Stimulated activated CD8-positive, alpha-beta memory T cell treated with anti-CD3 and anti-CD28 coated beads, Interleukin-4, amount 100 ng/mL, for 24 hours (primary cell): ENCODE measurements around the gene P2RY6.

Experiments
- DNase-seq: peaks from one replicate; pipeline ENCODE4 v3.0.0-alpha.2; 2020; ENCODE audit warnings: low read depth

Gene P2RY6

DNA sequence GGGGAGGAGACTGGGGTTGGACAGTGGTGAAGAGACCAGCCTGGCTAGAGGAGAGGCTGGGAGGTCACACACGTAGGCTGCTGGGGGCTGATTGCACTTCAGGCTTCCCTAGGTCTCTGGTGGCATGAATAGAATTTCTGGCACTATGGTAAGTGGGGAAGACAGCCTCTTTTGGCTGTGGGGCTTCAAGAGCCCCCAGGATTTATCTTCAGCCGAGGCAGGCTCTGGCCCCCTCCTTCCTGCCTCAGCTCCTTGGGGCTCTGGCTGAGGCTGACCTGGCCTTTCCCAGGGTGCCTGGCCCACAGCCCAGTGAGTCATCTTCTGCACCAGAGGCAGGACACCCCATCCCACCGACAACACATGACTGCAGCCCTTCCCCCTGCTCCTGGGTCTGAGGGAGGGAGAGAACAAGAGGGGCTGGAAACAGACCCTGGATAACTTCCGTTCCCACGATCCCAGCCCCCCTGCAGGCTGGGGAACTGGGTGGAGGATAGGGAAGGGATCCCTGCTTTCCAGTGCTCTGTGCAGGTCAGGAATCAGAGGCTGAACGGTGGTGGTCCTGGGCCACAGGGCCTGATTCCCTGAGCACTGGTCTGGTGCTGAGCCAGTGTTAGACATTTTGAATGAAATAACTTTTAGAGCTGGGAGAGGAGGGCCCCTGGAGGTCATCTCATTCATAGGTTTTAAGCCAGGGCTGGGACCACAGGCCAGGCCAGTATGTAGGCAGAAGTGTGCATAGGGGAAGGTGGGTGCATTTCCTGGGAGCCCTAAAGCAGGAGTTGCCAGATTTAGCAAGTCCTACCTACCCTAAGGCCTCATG lies 62.5 kb downstream of the P2RY6 start:
- DNase-seq, result no peak

DNA sequence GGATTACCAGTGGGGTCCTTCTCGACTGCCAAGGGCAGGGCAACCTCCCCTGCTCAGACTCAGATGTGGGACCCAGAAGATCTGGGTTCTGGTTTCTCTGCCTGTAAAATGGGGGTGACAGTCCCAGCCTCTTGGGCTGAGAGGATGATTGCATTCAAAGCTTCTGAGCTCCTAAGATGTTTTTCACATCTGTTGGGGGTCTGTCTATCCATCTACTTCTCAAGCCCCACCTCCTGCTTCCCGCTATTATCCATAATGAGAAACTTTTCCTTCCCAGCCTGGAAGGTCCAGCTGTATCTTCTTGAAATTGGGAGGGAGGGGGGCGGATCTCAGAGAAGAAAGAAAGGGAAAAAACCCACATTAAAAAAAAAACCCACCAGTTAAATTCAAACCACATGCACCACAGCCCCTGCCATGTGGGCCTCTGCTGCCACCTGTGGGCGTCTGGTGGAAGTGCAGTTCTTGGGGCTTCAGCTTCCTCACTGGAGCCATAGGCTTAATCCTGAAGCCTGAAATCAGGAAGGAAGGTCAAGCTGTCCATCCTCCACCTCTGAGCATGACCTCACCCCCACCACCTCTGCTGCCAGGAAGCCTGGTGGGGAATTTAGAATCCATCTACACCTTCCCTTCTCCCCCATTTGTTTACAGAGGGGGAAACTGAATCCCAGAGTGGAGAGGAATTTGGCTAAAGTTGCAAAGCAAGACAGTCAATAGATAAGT lies 63.2 kb downstream of the P2RY6 start:
- DNase-seq, result peak; percentile 69

GRCh38 chr11:73337846-73338245 lies 65.7 kb downstream of the P2RY6 start:
- no peak for DNase-seq

DNA sequence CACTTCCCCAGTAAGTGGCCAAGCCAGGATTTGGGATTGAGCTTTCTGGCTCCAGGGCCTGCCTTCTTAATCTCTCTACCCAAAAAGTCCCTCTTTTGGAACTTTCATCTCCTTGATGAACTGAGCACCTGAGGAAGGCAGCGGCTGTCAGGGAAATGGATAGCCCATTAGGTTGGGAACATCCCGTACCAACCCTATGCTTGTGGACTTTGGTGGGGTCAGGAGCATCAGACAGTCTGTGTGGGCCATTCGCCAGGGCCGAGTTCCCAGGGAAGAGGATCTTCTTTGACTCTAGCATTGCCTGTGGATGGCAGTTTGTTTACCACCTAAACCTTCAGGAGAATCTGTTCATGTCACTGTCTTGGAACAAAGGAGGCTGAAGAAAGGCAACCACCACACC lies 66.1 kb downstream of the P2RY6 start:
- no peak for DNase-seq

- DNase-seq, result no peak
These were observed 68.0 kb downstream of the P2RY6 start for GRCh38 chr11:73340164-73340563.

GRCh38 chr11:73342633-73343032 lies 70.5 kb downstream of the P2RY6 start:
- no peak for DNase-seq

GRCh38 chr11:73343076-73343873 lies 71.1 kb downstream of the P2RY6 start:
- no peak for DNase-seq

DNA sequence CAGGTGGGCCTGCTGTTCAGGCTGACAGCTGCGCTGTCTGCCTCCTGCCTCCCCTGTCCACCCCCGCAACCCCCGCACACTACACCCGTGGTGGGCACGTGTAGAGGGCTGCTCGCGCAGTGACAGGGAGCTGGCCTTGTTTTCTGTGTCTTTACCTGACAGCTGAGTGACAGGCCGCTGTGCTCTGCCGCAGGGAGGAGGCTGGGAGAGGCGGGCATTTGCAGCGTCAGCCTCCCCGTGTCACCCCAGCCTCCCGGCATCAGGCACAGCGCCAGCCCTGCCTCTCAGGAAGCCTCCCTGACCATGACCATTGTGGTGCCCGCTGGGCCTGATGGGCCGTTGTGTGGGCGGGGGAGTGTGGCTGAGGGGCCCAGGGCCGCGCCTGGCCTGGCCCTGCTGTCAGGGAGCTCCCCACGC lies 72.1 kb downstream of the P2RY6 start:
- no peak for DNase-seq

GRCh38 chr11:73345481-73346160 lies 73.5 kb downstream of the P2RY6 start:
- no peak for DNase-seq

DNA sequence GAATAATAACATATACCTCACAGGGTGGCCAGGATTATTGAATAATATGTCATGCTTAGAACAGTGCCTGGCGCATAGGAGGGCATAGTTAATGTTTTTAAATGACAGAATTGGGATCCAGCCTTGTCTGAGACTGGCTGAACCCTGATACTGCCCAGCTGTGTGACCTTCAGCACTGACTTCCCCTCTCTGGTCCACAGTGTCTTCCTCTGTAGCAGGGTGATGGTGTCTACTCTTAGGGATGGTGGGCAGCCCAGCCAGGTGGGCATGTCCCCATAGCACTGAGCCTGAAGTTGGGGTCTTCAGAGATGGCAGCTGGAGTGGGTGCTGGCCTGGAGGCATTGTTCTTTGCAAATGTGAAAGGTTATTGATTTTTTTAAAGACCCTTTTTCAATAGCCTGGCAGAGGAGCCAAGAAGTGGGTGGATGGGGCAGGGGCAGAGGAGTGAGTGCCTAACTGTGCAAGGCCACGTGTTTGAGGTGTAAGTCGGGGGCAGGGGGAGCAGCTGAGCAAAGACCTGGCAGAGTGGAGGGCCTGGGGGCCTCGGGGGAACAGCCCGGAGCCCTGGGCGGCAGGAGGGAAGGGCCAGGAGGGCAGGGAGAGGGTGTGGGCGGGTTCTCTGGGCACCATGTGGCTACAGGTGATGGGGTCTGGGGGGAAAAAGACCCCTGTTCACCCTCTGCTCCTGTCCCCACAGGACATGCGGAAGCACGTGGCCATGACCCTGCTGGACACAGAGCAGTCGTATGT lies 74.2 kb downstream of the P2RY6 start:
- DNase-seq, result no peak

DNA sequence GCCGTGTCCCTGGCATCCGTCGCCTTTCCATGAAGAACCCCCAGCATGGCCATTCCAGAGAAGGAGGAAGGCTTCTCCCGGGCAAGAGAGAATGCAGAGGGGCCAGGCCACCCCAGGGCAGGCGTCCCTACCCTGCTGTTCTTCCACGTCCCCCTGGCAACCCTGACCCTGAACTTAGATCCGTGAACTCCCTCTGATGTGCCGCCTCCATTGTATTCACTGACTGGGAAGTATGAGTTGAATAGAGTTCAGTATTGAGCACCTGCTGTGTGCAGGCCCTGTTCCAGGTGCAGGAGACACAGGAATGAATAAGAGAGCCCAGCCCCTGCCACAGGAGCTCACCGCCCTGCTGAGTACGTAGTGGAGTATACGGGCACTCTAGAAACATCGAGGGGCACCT lies 74.9 kb downstream of the P2RY6 start:
- no peak for DNase-seq
